Retina (tissue), 1 donor: Measurements from ENCODE around the gene SETD1A.
"Not testable (repeated sequence)": the region's sequence is repeated elsewhere in the genome, so short reads cannot be mapped to it uniquely, and the experiment has no call there.

Experiments used
- DNase-seq: peaks from one replicate; pipeline ENCODE4 v3.0.0-alpha.2; 2016

The SETD1A gene

DNA sequence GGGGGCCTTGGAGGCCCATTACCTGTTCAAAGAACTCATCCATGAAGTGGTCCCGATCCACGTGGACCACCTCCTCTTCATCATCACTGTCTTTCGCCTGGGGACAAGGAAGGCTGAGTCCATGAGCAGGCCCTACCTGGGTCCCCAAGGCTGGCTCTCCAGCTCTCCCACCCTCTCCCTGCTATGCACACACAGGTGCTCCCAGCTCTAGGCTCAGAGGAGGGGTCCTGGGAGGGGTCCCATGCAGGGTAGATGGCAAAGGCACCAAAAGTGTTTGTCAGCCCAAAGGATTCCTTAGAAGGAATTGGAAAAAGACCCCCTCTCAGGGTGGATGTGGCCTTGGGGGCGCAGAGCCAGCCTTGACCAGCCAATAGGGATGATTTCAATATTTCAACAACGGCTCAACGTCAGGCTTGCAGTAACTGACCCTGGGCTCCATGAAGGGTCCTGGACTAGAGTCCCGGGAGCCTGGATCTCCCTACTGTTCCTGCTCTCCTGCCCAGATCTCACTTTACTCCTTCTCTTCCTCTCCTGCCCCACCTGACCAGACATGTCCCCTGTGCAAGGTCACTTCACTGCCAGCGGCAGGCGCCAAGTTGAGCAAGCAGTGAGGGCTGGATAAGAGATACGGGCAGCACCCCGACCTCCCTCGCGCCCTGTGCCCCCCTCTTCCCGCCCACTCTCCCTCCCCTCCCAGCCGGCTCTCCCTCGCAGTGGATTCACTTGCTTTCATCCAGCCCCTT, 44.1 kb downstream of the SETD1A start:
- no peak for DNase-seq

- no peak for DNase-seq
Observed at GRCh38 chr16:31002250-31002700, 44.7 kb downstream of the SETD1A start.

DNA sequence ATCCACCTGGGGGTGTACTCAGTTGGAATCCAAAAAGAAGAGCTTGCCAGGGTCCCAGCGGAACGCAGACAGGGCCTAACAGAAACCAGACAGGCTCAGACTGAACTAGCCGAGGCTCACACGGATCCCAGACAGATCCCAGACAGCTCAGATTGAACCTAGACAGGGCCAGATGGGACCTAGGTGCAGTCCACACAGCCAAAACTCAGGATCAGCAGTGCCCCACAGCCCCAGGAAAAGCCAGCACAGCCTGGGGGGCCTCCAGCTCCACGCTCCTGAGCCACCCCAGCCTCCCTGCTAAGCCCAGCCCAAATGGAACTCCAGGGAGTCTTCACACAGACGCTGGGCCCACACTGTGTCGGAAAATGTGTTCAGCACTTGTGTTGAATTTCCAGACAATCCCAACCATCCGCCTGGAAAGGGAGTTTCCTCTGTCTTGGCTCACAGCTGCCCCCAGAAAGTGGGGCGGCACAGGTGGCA, 45.3 kb downstream of the SETD1A start:
- DNase-seq = no peak

DNA sequence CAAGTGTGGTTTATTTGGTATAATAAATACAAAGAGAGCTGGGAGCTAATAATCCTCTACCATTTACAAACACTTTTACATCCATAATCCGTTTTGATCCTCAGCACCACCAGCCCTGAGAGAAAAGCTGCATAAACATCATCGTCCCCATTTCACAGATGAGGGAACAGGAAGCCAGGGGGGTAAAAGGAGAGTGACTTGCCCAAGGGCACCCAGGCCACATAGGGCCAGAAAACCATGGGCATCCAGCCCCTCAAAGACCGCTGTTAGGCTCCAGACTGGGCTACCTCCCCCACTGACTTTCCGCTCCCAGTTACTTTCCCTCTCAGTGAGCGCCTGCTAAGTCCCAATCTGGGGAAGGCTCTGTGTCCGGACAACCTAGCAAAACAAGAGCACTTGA, 46.2 kb downstream of the SETD1A start:
- no peak for DNase-seq

- DNase-seq = no peak
Observed at GRCh38 chr16:31004658-31005057, 47.1 kb downstream of the SETD1A start.

GRCh38 chr16:31005350-31006085, 48.0 kb downstream of the SETD1A start:
- no peak for DNase-seq

GRCh38 chr16:31006086-31006385, 48.5 kb downstream of the SETD1A start:
- no peak for DNase-seq

DNA sequence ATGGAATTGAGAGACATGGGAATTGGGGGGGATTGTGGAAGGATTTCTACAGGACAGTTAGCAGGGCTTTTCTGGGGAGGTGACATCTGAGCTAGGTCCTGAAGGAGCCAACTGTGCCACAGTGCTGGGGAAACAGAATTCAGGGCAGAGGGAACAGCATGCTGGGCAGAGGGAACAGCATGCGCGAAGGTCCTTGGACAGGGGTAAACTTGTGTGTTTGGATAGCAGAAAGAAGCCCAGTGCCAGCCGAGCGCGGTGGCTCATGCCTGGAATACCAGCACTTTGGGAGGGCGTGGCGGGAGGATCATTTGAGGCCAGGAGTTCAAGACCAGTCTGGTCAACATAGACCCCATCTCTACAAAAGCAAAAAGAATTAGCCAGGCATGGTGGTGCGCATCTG, 49.0 kb downstream of the SETD1A start:
- no peak for DNase-seq

DNA sequence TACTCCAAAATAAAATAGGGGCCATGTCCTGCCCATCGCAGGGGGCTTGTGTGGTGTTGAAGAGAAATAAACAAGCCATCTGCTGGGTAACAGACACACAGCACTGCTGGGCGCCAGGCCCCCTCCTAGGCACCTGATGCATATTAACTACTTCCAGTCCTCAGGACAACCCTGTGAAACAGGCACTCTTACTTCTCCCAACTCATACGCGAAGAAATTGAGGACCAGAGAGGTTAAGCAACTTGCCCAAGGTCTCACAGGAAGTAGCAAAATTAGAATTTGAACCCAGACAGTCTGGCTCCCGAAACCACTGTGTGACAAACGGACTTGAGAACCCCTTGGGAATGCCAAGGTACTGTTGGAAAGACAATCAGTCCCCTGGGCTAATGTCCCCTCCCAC, 50.1 kb downstream of the SETD1A start:
- no peak for DNase-seq

DNA sequence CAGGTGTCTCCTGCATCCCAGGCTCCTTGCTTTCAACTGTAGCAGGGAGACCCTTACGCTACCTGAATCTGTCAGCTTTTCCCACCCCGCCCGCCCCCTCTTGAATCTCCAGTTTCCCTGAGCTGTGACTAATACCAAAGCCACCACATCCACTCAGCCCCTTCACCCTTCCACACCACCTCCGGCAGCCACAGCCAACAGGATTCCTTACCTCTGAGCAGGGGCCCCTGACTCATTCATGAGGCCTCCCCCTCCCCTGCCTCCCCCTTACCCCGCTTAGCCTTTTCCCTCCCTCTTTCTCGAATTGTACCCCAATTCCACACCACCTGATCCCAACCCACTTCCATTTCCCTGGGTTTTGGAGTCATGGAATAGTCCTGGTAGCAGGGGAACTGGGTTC, 50.6 kb downstream of the SETD1A start:
- no peak for DNase-seq

GRCh38 chr16:31008551-31008950, 51.0 kb downstream of the SETD1A start:
- DNase-seq = no peak

DNA sequence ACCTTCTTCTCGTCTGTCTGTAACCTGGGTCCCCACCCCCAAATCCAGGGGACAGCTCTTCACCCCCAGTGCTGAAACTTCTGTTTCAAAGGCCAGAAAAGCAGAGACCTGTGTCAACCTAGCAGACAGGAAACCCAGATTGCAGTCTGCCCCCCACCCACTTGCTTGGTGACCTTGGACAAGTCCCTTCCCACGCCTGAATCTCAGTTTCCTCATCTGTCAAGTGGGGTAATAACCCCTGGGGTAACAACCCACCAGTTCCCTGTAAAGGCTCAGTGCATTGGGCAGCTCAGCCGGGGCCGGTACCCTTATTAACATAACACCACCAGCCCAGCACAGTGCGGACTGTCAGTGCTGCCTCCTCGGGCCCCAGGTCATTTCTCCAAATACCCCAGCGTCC, 51.6 kb downstream of the SETD1A start:
- no peak for DNase-seq

GRCh38 chr16:31009894-31010584, 52.5 kb downstream of the SETD1A start:
- DNase-seq = no peak

DNA sequence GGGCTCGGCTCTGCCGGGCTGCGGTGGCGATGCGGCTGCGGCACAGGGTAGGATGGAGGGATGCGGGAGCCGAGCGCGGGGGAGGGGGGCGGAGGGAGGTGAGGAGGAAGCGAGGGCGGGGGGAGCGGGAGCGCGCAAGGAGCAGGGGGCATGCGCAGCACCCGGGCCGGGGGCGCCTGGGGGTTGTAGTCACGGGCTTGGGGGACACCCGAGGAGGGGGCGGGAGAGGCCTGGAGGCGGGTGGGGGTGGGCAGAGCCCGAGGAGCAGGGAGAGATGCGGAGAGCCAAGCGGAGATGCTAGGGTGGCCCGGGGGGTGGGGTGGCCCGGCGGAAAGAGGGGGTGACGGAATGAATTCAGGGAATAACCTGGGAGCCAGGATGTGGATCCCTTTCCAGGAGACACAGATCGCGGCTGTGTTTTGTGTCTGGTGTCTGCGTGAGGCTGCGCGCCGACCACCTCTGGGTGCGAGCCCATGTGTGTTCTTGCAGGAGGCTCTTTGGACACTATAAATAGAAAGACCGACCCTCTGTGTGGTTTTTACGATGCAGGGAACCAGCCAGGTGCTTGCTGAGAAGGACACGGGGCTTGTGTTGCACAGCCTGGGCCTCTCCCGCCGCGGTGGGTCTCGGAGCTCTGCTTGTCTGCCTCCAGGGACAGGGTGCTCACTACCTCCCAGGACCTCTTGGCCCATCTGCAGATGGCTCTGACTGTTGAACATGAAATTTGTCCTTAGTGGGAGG, 53.2 kb downstream of the SETD1A start, which contains the start of gene STX1B:
Gene STX1B (minus strand): TSS at position 54 of the 741 bp plus-strand sequence. CDS start 242 bp downstream, outside the sequence.
- DNase-seq = peak; percentile 59

- not testable (repeated sequence) for DNase-seq
Observed at GRCh38 chr16:31011815-31012214, 54.3 kb downstream of the SETD1A start.

DNA sequence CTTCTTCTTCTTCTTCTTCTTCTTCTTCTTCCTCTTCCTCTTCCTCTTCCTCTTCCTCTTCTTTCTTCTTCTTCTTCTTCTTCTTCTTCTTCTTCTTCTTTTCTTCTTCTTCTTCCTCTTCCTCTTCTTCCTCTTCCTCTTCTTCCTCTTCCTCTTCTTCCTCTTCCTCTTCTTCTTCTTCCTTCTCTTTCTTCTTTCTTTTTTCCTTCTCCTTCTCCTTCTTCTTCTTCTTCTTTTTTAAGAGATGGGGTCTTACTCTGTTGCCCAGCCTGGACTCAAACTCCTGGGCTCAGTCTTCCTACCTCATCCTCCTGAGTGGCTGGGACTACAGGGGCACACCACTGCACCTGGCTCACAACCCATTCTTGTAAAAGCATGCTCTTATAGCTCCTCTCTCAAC, 55.7 kb downstream of the SETD1A start:
- DNase-seq = not testable (repeated sequence)

DNA sequence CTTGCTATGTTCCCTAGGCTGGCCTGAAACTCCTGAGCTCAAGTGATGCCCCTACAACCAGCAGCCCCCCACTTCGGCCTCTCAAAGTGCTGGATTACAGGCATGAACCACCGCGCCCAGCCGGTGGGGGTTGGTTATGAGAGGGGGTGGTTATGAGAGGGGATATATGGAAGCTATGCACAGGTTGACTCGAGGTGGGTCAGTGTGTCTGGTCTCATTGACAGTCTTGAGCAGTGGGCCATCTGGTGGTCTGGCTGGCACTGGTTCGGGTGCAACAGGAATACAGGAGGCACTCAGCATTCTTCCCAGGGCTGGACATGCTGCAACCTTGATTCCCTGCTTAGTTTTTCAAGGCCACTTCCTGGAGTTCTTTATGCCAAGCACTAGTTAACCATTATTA, 58.5 kb downstream of the SETD1A start:
- DNase-seq = no peak

DNA sequence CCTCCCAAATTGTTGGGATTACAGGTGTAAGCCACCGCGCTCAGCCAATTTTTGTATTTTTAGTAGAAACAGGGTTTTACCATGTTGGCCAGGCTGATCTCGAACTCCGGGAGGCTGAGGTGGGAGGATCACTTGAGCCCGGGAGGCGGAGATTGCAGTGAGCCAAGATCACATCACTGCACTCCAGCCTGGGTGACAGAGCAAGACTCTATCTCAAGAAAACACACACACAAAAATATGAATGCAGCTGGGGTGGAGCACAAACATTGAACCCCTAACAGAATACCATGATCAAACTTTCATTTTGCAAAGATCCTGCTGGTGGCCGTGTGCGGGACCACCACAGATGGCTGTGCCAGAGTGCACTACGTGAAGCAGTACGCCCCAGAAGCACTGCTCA, 60.2 kb downstream of the SETD1A start:
- DNase-seq = not testable (repeated sequence)

GRCh38 chr16:31020536-31020935, 63.0 kb downstream of the SETD1A start:
- DNase-seq = no peak

- DNase-seq = no peak
Observed at GRCh38 chr16:31022544-31023251, 65.1 kb downstream of the SETD1A start.

DNA sequence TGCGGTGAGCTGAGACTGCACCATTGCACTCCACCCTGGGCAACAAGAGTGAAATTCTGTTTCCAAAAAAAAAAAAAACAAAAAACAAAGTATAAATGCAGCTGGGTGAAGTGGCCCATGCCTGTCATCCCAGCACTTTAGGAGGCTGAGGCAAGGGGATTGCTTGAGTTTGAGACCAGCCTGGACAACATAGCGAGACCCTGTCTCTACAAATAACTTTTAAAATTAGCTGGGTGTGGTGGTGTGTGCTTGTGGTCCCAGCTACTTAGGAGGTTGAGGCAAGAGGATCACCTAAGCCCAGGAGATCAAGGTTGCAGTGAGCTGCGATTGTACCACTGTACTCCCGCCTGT, 65.7 kb downstream of the SETD1A start:
- no peak for DNase-seq

- no peak for DNase-seq
Observed at GRCh38 chr16:31023627-31024226, 66.2 kb downstream of the SETD1A start.
